Hematopoietic multipotent progenitor cell (in vitro differentiated cells): ENCODE results near the gene EFNA5. TPM values are rescaled to one million over a fixed set of nuclear protein-coding genes. Genes with fewer than 3 reads are reported as not detected.

Source experiments
- DNase-seq, 3 donors: peaks; one replicate each; pipeline ENCODE4 v3.0.0-alpha.2; 2011 to 2015; ENCODE audit warnings: low read depth in 2 of 3, low spot score in 2 of 3
- total RNA-seq: library from RNA; depleted of rRNA; stranded (reverse); fragments of >200 nt; gene quantifications from one replicate; pipeline ENCODE4 v1.2.3, GENCODE V29; 2012

The EFNA5 gene
- total RNA-seq, 1 donor: under 0.01 TPM

DNA sequence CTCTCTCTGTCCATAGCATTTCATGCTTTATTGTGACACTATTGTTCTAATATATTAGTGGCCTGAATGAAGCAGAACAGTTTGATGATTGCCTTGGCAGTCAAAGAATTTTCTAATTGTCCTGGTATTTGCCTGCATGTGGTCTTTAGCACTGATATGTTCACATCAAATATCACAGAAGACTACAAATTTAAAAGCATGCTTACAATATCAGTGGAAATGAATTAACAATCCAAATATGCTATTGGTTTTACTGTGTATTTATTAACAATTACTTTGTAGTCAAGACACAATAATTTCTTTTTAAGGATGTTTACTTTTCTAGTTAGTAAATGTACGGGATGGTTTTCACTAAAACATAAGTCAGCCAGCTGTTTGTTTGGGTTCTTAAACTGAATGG, 18.3 kb downstream of the EFNA5 start:
- DNase-seq: no peak

DNA sequence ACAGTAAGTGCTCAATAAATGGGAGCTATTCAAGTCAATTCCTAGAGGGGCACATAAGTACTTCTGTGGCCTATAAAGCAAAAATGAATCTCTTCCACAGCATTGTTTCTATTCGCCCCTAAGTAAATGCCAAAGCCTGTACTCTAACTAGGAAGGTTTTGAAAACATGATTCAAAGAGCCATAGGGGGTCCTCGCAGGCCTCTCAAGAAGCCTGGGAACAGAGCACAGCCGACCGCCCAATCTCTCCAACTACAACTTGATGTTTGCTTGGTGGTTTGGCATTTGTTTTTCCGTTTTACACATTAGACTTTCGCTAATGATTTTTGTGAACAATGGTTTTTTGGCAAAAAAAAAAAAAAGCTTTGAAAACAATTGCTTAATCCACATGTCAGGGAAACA, 19.4 kb downstream of the EFNA5 start:
- no peak for DNase-seq

DNA sequence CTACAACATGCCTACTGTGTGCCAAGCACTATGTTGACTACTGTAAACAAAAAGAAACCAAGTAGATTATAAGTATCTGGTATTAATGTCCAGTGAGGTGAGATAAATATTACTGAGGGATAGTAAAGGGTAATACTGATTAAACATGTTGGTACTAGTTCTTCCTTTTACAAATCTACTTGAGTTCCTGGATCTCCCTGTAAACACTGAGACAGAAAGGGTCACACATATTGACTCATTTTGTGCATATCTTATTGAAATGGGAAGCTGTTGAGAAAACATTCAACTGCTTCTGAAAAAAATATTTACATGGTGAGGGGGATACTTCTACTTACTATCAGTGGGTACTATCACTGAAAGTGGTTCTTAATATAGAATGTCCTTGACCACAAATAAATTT, 24.3 kb downstream of the EFNA5 start:
- no peak for DNase-seq

DNA sequence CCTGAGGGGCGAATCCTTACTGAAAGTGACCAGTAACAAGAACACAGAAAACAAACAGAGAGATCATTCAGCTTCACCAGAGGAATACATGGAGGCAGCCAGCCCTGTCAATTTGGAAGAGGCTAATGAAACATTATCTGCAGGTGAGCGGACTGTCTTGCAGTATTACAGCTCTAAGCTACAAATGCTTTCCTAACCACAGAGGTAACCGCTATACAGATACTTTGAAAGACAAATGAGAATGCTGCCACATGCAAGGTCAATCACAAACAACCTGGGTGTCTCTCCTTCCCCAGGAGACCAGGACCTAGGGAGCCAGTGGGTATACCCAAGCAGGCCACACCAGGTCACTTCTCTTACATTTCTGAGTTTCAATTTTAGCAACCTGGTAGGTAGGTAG, 30.2 kb downstream of the EFNA5 start:
- no peak for DNase-seq

DNA sequence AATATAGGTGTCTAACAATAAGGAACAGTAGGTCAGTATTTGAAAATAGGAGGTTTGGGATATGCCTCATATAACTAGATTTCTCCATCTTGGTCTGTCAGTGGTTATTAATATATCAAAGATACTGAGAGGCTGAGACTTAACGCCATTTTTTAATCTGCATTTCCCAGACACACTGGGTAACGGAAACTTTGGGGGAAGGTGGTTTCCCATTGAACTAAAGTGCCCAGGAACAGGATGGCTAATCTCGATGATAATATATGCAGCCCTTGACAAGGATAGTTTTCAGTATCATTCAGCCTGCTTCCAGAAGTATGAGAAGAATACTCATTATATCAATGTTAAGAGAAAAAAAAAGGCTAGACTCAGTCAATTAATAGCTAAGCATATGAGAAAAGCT, 30.7 kb downstream of the EFNA5 start:
- no peak for DNase-seq

DNA sequence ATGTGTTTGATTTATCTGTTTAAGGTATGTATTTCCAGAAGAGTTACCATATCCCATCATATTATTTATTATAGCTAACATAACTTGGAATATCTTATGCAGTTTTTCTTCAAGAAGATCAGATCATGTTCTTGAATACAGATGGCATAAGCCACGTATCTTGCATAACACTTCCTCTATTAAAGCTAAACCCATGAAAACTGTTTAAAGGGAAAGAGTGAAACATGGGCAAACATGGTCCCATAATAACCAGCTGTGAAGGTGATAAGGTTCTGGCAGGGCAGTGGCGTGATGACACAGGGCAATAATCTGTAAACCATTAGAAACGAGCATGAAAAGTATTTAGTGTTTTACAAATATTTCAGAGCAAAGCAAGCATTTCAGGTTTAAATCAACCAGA, 34.2 kb downstream of the EFNA5 start:
- DNase-seq: no peak

DNA sequence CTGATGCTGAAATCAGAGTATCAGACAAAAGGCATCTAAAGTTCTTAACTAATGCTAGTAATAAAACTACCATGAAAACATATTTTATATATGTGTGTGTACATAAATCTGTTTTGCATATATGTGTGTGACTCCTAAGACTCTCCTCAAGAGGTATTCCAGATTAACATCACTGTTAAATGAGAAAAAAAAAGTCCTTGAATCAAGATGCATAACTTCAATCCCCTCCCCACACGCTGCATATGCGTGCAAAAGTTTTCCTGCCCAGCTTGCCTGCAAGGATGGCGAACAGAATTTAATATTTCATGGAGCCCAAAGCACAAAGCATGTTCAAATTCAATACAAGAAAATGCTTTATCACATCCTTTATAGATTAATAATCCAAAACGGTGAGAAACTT, 34.7 kb downstream of the EFNA5 start:
- DNase-seq: no peak

DNA sequence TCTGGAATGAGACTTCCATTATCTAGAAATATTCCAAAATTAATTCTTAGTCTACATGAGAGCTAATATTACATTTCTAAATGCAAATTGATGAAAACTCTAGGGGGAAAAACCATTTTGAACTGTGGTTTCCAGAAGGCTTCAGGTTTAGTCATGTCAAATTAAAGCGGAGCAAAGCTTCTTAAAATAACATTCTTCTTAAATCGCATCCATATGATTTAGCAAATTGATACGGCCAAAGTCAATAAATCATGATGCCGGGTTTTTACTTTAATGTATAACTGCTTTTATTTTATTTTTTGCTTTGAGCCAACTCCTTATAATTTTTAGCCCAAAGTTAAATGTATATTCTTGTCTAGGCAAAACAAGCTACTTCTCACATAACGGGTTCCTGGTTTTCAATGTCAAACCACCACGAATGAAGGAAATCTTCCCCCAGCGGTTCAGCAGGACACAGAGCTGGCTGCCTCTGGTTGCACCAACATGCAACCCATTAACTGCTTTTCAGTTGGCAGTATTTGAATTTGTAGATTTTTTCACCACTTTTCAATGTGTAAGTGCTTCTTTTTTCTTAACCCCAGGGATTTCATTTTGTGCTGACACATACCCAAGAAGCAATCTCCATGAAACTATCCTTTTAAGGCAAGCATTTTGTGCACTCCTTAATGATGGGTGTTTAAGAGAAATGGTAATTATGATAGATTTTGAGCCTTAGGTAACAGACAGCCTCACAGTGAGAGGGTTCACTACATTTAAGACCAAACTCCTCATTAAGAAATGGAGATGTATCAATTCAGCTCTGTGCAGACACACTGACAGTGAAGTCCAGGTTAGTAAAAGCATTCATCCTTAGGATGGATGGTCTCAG, 35.5 kb downstream of the EFNA5 start:
- DNase-seq: no peak

DNA sequence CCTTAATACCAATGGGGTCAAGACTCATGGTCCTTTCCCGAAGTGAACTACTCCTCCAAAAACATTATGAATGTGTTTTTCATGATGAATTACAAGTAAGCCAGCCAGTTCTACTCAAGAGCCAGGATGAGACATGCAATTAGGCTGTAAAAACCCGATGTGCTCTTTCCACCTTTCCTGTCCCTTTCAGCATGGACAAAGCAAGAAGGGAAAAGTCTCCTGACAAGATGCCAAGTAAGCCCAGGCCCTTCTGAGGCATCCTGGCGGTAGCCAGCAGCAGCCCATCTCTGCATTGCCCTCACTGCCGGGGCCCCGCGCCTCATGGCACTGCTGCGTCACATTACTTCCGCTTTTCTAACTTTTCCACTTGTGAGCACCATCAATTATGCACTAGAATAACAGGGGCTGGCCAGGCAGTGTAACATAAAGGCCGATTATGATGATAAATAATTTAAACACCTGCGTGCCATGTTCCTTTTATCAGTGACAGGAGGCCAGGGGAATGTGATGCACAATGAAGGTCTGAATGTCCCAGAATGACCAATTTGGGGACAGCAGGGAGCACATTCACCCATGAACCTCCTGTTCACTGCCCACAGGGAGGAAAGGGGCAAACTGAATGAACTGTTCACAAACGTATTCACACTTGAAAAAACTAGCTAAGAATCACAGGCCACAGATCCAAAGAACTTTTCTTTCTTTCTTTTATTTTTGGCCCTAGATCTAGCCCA, 37.4 kb downstream of the EFNA5 start:
- DNase-seq: no peak

DNA sequence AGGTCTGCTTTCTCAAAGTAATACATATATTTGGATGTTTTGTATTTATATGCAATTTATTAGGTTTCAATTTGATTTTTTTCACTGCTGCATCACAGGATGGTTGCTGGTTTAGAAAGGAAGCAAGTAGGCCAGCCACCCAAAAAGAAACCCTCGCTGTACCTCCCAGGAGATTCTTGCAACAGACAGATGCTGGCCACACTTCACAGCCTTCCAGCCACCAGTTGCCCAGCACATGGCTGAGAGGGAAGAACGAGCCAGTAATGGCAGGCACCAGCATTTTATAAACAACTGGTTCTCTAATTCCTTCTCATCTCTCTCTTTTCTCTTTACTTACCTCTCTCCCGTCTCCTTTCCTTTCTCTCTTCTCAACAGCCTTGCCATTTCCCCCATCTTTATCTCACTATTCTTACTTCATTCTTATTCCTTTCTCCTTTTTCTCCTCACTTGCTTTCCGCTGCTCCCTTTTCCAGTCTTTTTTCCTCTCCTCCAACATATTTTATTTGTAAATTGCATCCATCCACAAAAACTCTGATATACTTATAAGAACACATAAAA, 38.9 kb downstream of the EFNA5 start:
- DNase-seq: no peak

DNA sequence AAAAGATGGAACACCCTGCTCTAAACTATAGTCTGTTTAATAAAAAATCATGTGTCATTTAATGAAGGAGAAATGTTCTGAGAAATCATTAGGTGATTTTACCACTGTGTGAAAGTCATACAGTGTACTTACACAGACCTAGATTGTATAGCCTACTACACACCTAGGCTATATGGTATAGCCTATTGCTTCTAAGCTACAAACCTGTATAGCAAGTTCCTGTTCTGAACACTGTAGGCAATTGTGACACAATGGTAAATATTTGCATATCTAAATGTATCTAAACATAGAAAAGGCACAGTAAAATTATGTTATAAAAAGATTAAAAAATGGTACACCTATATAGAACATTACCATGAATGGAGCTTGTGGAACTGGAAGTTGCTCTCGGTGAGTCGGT, 40.6 kb downstream of the EFNA5 start:
- DNase-seq: no peak

DNA sequence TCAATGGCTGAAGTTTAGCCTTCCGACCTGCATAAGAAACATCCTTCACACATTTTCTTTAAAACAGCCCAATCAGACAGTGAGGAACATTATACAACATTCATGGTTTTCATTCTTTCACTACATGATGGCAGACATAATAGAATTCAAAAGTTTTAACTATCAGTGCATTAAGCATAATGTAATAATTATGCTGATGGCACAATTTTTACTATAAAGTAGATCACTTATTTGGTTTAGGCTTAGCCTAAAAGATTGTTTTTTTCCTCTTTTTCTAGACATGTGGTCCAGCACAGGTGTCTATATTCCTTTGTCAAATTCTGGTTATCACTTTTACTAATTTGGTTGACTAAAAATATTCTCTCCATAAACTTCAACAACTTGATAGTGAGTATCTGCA, 46.5 kb downstream of the EFNA5 start:
- DNase-seq: no peak

DNA sequence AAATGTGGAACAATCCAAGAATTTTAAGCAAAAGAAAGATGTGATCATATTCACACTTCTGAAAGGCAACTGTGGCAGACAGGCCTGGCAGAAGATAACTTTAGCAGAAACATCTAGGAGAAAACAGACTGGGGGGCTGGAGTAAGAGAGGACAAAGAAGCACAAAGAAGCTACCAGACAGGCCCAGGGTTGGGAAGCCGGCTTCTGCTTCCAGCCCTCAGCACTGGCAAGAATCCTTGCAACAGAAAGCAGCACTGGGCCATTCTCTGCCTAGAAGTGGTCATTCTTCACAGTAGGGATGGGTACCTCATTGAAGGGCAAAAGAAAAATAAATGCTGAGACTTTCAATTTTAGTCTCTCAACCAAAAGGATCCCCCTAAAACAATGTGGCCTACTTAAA, 49.6 kb downstream of the EFNA5 start:
- DNase-seq: no peak

DNA sequence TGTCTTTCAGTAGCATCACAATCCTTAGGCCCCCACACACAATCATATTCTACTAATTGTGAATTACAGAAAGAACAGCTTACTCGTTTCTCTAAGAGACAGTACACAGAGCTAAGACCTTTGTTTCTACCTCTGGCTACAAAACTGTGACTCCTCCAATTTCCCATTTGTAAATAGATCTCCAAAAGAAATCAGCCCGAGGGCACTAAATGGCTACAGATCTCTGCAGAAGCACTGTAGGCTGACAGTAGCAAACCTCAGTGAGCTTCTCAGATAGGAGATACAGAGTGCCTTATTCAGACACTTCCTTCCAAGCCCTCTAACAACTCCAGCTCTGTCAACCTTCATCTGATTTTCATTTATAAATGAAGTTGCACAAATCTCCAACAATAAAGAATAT, 51.0 kb downstream of the EFNA5 start:
- no peak for DNase-seq

DNA sequence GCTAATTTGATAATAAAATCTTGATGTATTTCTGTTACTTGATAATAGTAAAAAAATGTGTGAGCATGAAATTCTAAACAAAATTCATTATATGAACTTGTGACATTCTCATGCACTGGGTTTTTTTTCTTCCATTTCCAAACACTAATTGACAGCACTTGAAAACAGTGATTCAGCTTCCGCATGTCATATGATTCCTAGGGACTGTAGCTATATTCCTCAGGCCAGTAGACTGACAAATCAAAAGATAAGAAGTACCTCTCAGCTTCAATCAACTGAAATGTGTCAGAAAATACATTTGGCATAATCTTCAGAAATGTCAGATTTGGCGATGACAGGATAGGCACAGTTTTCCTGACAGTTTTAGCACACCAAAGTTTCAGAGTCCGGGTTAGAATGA, 52.5 kb downstream of the EFNA5 start:
- DNase-seq: no peak

DNA sequence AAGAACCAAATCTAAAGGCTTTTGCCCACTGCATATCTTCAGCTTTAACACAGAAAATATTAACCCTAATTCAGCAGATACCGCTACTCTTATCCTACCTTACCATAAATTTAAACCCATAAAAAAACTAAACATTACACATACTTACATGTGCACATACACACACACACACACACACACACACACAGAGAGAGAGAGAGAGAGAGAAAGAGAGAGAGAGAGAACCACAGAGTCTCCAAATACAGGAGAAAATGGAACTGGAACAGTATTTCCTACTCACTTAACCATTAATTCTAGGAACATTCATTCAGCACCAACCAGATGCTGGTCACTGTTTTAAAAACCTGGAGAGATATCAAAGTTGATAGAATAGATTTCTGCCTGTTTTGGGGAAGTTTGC, 53.7 kb downstream of the EFNA5 start:
- DNase-seq: no peak

DNA sequence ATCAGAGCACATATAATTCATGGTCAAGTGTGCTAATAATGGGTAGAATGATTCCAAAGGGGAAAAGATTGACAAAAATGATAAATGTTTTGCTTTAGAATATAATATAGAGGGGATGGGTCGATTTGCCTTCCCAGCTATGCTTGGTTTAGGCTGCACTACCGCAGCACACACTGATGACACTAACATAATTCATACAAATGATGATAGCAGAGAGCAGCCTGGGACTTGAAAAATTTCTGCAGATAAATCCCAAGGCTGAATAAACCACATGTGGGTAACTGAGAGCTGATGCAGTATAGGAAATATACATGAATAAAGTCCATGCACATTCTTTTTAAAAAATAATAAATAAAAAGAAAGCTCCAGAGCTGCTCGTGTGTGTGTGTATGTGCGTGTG, 54.5 kb downstream of the EFNA5 start:
- no peak for DNase-seq

DNA sequence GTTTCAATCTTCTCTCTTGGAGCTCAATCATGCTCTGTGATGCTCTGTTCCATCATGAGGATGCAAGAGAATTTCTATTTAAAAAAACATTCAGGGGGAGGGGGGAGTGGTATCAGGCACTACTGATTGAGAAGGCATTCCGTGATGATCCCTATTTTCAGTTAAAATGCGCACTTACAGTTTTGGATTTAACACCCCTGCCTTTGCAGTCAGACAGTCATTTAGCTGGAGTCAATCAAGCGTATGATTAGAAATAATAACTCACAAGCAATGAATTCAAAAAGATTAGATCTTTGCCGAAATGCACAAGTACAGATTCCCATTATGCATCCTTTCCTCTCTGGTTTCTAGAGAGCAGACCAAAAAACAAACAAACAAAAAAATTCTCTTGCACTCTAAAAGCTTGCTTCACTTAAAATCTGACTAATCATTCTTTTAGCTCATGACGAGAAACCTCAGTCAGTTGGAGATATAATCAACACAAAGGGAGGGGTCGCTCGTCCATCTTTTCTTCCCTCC, 55.4 kb downstream of the EFNA5 start:
- DNase-seq: no peak

DNA sequence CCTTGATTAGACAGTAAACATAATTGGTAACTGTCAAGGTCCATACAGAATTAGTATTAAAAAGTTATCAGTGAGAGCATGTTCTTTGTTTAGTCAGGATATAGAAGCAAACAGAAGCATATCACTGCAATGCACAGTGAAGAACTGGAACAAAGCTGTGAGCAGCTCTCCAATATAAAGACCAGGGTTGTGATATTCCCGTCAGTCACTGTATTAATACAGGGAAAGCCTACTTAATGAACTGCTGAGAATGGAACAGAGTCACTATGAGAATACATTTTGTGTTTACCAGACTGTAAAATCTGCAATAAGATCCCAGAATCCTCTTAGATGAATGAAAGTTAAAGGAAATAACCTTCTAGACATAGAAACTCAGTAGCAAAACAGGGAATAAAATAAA, 58.2 kb downstream of the EFNA5 start:
- DNase-seq: no peak

DNA sequence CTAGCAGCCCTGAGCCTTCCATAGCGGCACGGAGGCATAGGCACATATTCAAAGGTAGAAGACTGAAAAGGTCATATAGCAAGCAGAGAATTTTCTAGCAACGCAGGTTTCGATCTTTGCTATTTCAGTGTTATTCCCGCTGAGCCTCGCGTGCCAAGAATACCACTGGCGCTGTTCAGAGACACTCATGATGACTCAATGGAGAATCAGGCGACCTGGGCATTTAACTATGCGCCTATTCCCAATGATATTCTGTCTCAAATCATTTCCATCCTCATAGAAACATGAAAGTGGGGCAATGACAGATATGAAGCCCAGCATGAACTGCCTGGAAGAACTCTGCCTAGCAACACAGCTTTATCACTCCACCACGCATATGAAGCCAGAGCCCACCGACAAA, 59.9 kb downstream of the EFNA5 start:
- no peak for DNase-seq

DNA sequence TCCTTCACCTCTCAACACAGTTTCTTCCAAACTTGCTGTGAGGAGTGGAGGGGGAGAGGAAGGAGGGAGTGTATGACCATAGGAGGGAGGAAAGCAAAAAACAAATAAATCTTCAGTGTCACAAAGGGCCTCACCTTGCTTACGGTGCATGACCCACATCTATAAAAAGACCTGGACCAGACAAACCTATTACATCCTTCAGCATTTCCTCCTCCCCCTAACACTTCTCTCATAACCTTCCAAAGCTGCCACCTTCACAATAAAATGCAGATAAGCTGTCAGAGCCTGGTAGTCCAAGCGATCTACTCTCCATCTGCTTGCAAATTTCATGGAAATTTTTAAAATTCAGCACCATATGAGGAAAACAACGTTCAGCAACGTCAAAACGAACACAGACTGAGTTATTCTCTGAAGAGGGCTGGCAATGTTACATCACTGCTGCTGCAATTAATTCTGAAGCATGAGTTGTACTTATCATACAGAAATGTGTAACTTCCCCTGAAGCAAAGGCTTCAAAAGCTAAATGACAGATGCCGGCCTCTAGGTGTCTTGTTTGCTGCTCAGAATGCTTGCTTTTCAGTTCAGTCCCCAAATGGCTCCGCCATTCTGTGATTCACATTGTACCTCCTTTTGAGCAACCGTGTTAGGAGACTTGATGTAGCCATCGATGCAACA, 62.9 kb downstream of the EFNA5 start:
- DNase-seq: no peak
